SW480 (cell line): Measurements from ENCODE around the gene TLR6.
A peak's percentile ranks its signal among the peaks of the same experiment; 100 is the strongest.

ENCODE experiments used
- DNase-seq: peaks from one replicate; pipeline ENCODE4 v3.0.0-alpha.2; 2016; ENCODE audit warnings: low spot score

TLR6 gene, protein sequence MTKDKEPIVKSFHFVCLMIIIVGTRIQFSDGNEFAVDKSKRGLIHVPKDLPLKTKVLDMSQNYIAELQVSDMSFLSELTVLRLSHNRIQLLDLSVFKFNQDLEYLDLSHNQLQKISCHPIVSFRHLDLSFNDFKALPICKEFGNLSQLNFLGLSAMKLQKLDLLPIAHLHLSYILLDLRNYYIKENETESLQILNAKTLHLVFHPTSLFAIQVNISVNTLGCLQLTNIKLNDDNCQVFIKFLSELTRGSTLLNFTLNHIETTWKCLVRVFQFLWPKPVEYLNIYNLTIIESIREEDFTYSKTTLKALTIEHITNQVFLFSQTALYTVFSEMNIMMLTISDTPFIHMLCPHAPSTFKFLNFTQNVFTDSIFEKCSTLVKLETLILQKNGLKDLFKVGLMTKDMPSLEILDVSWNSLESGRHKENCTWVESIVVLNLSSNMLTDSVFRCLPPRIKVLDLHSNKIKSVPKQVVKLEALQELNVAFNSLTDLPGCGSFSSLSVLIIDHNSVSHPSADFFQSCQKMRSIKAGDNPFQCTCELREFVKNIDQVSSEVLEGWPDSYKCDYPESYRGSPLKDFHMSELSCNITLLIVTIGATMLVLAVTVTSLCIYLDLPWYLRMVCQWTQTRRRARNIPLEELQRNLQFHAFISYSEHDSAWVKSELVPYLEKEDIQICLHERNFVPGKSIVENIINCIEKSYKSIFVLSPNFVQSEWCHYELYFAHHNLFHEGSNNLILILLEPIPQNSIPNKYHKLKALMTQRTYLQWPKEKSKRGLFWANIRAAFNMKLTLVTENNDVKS

DNA sequence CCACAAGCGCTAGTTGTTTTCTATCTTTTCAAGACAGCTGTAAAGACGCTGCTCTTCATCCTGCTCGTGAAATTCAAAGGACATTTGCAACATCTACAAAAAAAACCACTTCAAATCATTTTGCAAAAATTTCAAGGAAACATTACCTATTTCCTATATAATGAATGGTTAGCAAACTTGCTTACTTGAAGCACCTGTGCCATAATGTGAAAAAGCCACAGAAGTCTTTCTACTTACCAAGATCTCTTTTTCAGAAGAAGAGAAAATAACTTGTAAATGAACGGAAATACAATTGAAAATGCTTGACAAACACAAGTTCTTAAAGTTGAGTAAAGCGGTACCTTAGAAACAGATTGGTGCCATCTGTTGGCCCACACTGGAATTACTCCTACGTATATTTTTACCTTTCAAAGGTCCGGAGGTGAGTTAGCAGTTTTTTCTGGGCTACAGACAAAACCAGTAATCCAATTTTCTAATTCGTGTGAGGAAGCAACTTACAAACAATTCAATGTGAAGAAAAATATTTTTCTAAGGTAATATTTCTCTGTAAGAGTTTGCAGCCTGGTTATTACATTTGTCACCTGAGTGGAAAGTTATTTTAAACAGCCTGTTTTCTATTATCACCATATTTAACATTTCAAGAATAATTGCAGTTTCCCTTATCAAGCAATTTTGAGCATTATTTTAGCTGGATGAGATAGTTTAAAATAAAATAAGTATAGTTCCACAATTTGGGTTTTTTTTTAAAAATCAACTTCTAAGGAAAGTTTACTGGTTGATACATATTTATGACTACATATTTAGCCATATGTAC lies at the start of gene TLR6:
TSS of gene TLR6 (minus strand) at position 294 of the 814 bp plus-strand sequence. CDS start 27,344 bp downstream, outside the sequence.
- peak; percentile 60 for DNase-seq

DNA sequence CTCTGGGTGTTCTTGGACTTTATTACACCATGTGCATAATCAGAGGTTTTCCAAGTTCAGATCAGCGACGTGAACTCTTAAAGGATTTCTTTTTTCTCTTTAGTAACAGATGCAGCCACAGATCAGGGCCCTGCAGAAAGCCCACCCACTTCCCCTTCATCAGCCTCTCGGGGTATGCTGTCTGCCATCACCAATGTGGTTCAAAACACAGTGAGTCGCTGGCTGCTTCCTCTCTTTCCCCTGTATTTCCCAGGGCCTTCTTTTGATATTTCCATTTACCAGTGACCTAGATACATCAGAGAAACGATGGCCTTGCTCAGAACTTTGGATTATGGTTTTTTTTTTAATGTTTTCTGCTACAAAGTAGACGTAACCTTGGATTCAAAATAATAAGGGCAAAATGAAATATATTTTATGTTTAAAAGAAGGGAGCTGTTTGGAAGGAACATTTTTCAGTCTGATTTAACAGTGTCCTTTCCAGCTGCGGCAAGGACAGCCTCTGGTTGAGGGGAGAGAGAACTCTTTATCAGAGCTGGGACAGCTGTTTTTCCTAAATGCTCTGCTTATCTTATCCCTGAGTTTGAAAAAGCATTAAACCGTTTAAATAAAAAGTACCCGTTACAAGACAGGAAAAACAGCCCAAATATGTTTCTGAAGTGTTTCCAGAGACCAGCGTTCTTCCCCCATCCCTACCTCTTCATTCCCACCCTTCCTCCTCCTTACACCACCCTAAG lies 49.2 kb upstream of the TLR6 start:
- no peak for DNase-seq

DNA sequence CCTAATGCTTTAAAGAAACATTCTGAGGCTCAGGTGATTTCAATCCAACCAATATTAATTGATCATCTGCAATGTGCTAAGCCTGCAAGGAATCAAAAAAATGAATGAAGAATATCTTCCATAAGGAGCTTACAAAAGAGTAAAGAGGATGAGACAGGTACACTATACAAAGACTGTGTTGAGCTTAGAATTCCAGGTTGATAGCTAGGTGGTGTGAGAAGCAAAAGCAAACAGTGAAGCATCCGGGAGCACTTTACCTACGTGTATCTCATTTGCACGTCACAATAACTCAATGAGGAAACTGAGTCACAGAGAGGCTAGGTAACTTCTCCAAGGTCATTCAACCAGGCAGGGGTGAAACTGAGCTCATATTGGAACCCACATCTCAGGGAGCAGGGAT lies 48.1 kb upstream of the TLR6 start:
- DNase-seq, result no peak

DNA sequence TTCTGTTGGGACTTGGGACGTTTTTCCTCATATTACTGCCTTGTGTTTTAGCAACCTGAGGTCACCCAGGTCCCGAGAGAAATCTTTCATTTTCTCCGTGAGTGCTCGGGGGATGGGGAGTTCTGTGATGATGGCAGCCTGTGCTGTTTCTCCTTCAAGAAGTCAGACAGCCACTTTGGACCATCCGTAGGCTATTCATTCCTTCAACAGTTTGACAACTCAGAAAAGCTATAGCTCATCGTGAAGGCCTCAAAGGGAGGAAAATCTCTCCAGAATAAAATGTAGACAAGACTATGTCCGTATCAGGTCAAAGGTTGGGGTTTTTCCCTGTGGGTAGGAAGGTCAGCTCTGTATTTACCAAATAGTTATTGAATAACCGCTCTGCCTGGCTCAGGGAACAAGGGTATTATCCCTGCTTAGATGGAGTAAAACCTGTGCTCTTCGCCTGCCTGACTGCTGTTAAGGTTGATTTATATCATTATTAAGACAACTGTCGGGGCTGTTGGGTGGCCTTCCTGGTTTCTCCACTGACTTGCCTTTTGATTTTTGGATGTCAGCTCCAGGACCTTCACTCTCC lies 47.6 kb upstream of the TLR6 start:
- DNase-seq, result no peak

DNA sequence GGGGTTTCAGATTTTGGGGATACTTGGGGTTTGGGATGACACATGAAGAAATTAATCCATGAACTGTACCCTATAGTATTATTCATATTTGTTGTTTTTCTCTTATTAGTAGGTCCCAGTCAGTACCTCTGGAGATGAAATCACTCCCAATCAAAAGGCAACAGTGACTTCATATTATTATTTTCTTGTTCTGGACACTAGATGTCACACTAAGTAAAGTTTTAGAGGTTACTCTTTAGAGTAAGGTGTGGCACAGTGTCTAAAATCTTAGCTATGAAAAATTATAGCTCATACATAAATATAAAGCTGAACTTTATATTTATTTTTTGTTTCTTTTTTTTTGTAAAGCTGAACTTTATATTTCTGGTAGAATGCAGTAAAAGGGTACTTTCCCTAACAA lies 46.1 kb upstream of the TLR6 start:
- DNase-seq, result peak; percentile 64

DNA sequence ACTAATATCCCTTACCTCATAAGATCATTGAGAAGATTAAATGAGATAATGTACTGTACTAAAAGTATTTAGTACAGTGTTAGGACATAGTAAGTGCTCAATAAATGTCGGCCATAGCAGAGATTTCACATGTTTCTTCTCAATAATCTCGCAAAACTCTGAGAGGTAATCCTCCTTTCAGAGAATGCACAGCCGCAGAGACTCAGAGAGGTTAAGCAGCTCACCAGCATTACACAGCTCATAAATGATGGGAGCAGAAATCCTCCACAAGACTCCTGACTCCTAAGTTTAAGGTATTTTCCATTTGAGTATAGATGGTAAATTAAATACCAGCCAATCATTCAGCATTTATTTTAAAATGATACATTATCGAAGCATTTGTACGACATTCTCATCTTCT lies 45.6 kb upstream of the TLR6 start:
- no peak for DNase-seq

DNA sequence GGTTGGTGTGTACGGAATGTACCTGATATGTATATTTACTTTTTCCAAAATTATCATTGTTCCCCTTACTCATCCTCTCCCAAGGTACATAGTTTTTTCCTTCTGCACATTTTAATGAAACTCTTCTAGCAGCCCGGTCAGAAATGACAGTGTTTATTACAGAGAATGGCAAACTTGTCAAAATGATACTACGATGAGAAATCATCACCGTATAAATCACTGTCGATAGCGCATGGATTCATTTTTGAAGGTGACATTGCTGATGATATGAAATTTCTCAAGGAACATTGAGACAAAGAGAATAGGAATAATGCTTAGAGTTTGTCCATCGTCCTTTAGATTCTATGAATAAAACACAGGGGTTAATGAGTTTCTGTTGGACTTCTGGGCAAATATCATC lies 41.6 kb upstream of the TLR6 start:
- DNase-seq, result no peak

DNA sequence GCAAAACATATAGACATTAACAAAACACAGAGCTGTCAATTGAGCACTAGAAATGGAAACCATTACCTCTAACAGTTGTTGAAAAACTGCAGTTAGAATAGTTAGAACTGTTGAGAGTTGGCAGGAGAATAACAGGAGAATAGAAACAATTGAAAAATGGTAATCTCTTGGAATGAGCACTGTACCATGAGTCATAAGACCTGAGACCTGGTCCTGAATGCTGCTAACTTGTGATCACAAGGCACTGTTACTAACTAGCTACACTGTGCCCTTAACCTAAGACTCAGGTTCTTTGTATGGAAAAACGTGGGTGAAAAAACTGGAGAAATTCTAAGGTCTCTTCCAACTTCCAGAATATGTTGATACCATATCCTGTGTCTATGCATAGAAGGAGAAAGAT lies 40.3 kb upstream of the TLR6 start:
- no peak for DNase-seq

DNA sequence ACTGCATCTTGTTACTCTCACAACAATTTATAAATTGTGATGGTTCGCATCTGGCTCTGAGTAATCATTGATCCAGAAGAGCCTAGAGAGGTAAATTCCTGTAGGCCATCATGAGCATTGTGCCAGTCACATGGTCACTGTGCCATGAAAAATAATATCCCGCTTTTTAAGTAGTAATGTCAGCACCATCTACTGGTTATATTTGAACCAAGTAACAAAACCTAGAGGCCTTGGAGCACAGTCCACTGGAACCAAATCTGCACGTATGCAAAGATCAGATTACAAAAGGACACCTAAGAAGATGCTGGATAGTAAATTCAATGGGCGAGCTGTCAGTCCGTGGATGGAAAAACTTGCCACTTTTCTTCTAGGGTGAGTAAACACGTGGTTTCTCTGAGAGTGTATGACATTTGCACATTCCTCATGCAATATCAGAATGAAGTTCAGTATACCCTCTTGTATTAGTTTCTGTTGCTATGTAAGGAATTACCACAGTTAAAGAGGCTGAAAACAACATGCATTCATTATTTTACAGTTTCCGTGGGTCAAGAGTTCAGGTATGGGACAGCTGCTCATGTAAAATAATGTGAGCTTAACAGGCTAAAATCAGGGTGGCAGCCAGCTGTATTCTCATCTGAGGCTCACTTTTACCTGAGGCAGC lies 37.8 kb upstream of the TLR6 start:
- DNase-seq, result no peak

DNA sequence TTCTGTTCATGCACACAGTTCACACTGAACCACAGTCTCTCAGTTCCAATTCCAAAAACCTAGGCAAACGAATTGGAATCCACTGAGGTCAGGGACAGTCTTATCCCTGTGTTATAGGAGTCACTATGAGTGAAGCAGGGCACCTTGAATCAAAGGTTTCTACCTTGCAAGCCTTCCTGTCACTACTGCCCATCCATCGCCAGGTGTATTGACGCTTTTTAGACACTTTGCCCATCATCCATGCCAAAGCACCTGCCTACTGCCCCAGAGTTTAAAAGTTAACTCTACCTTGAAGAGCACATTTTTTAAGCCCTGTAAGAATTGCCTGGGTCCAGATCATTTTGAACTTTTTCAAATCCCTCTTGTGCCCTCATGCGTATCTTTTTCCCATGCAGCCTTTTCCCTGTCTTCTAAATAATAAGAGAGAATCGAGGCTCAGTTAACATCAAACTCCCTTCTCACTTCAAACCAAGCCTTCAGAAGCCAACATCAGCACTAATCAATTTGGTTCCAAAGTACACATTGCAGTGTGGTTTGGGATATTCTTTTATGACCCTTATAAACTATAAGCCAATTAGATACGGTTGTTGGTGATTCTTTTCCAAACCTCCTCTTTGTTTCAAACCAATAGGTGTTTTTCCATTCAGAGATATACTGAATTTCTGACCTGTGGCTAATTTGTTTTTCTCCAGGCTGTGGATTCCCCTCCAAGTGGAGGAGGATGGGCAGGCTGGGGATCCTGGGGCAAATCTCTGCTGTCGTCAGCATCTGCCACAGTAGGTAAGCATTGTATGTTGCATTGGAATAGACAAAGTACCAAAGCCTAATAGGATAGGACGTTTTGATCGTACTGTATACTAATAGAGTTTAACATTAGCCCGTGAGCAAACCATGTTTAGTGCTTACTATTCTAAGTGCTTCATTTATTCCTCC lies 34.7 kb upstream of the TLR6 start:
- DNase-seq, result no peak

DNA sequence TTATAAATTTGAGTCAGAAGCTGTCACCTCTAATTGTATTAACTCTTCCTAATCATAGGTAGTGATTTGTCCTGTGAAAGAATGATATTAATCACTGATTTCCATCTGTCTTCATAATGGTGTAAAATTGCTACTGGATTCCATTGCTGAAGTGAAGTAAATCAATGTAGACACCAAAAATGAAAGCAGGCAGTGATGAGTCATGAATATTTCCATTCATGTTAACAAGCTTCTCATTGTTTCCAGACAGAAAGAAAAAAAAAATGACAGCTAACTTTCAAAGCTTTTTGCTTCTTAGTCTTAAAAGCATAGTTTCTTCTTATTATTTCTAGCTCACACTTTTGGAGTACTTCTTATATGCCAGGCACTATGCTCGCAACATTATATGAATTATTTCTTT lies 32.5 kb upstream of the TLR6 start:
- DNase-seq, result peak; percentile 80

DNA sequence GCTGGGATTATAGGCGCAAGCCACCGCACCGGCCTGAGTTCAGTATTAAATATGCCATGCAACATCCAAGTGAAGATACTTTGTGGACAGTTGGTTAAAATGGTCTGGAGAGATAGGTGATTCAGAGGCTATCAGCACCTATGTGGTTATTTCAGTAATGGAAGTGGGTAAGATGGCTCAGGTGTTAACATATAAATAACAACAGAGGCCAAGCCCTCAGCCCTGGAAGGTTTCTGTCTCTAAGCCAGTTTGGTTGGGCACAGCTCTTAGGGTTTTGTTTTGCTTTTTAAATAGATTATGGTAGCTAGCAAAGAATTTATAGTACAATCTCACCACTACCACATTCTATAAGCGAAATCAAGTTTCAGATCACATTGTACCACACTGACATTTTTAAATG lies 27.6 kb upstream of the TLR6 start:
- DNase-seq, result no peak

DNA sequence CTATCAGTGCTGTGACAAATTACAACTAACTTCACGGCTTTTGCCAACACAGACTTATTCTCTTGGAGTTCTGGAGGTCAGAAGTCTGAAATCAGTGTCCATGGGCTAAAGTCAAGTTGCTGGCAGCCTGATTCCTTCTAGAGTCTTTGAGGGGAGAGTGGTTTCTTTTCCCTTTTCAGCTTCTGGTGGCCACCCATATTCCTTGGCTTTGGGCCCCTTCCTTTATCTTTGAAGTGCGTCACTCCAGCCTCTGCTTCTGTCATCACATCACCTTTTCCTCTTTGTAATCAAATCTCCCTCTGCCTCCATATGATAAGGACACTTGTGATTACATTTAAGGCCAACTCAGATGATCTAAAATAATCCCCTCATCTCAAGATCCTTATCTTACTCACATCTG lies 20.0 kb upstream of the TLR6 start:
- no peak for DNase-seq

DNA sequence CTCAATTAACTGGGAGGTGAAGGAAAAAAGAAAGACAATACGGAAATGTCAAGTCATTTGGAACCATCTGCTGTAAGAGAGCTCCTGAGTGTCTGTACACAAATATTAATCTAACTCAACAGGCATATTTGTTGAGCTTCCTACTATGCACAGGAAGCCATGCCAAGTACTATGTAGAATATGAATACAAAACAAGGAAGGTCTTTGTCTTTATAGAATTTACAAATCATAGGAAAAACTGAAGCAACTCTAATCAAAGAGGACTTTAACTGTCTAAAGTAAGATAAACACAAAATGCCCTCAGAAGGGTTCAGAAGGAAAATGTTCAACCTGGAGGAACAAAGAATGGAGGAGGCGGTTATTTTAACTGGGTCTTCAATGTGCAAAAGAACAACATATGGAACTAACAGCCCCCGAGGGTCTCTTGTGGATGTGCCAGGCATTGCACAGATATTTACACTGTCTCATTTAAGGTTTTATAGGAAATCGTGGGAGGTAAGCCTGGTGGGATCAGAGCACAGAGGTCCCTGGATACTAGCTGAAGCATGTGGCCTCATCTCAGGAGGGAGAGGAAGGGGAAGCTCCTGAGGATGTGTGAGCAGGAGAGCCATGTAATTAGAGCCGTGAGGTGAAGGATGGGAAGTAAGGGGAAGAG lies 16.8 kb upstream of the TLR6 start:
- DNase-seq, result no peak

DNA sequence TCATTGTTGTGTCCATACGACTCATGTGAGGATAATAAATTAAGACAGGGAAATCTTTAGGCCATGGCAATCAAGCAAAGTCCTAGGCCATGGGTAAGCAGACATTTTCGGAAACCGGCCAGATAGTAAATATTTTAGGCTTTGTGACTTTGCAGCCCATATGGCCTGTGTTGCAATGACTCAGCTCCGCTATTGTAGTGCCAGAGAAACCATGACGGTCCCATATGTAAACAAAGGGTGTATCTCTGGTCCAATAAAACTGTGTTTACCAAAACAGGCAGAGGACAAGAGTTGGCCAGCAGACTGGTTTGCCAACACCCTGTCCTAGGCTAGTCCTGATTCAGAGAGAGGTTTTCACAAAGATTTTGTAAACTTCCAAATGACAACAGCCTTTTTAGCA lies 16.0 kb upstream of the TLR6 start:
- DNase-seq, result peak; percentile 64

DNA sequence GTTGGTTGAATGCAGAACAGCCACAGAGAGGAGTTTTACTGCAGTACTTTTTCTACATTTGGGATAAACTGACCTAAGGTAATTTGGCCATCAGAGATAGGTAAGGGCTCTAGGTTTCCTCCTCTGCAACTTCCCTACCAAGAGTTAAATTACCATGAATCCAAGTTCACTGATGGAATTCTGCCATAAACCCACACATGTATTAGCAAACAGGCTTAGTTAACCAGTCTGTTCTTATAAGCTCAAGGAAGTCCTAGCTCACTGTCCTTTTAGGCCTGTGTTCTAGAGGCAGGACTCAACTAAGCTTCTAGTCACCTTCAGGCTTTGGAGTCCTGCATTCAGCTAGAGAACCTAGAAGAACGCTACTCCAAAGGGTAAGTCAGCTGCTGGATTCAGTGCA lies 15.0 kb upstream of the TLR6 start:
- no peak for DNase-seq

DNA sequence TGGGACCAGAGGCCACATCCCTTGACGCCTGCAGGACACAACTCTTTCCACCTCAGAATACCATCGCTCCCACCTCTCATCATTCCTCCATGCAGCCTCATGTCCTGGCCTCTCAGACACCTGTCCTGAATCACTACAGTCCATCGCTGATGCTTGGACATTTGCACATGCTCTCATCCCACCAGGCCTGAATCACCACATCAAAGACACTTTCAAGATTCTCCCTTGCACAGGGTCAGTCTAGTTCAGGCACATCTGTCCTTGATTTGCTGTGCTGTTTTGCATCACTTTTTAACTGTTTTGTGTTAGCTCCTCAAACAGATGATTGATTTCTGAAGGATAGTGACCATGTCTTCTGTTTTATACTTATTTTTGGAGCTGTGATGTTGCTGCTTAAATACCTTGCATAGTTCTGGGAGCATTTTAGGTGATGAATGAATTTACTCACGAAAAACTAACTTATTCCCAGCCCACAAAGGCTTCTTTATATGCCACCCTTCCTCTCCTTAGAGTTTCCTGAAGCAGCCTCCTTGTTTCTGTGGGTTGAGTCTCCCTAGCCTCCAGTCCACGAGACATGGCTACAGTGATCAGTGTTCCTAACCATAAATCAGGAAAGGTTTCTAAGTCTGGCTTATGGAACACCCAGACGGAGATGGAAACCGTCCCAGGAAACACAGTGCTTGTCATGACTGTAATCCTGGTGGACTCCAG lies 13.6 kb upstream of the TLR6 start:
- DNase-seq, result no peak

DNA sequence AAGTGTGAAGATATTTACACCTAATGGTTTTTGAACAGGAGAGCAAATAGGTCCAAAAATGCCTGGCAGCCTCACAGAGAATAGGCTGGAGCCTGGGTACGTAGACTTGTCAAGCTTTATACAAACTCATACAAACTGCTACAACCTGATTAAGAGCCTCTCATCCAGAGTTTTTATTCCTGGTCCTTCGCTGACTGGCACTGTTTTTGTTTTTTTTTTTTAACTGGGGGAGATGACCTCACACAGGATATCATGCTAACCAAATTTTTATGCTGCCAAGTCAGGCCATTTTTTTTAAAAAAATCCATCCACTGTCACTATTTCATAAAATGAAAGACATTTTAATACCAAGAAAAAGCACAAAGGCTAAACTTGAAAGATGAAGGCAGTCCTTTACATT lies 12.9 kb upstream of the TLR6 start:
- no peak for DNase-seq
